OCI-M1 (cell line): ENCODE results near the gene SPHK2.
A peak's percentile ranks its signal among the peaks of the same experiment; 100 is the strongest.
"Not testable (repeated sequence)": the region's sequence is repeated elsewhere in the genome, so short reads cannot be mapped to it uniquely, and the experiment has no call there.

ENCODE experiments used
- DNase-seq: peaks from one replicate; lab custom pipeline; 2025; lab: John Stamatoyannopoulos, UW

SPHK2 gene

DNA sequence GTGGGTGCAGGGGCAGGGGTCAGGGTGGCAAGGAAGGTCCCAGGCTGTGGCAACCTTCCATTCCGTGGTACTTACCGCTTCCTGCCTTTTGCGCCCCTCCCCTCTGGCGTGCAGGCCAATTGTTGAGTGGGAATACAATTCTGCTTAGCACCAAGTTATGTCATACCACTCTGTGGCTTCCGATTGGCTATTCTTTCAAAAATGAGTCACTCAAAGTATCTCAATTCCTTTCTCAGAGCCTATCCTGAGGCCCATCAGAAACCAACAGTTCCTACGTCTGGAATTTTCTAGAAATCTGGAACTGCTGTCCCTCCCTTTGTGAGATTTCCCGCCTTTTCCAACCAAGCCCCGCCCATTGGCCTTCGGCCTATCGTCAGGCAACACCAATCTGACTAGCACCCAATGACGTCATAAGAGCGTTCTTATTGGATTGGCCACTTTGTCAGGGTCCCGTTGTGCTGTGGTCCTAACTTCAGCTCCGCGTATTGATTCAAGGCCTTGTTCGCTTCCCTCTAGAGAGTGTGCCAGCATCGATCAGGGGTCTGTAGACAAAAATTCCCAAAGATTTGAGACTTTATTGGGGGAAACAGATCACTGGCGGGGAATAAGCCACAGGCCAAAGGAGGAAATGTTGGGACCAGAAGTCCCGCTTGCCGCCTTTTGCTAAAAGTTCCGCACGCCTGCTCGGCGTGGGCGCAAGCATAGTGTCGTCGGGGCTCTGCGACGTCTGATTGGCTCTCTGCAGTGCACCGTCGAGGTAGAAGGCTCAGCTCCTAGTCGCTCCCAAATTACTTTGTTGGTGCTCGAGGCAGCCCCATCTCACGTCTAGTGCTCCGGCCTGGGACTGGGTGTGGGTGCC, 41.8 kb downstream of the SPHK2 start:
- peak; percentile 98 for DNase-seq

DNA sequence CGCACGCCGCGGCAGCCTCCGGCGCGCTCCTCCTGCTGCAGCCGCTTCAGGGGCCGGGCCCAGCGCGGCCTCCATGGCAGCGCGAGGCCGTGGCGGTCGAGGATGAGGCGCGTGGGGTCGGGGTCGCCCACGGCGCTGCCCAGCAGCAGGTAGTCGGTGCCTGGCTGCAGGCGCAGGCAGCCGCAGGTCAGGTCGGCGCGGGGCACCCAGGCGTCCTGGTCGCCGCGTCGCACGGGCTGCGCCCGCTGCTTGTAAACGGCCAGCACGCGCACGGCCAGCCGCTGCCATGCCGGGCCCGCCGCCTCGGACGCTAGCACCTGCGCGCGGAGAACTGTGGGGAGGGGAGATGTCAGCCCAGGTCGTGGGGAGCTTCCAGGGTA, 42.4 kb downstream of the SPHK2 start:
- no peak for DNase-seq

DNA sequence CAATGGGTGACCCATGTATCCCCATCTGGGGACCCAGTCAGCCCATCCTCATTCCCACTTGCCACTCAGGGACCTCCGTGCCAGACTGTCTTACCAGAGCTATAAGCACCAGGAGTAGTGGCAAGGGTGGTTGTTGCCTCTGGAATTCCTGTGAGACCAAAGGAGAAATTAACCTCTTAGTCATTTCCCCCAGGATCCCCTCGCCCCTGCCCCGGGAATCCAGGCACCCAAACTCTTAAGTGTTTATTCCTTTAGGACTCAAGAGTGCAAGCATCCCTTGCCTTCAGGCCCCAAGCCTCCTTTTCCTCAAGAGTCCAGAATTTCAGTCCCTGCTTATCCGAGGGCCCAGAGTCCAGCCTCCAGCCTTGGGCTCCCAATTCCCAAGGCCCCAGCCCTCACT, 44.4 kb downstream of the SPHK2 start:
- DNase-seq = no peak

DNA sequence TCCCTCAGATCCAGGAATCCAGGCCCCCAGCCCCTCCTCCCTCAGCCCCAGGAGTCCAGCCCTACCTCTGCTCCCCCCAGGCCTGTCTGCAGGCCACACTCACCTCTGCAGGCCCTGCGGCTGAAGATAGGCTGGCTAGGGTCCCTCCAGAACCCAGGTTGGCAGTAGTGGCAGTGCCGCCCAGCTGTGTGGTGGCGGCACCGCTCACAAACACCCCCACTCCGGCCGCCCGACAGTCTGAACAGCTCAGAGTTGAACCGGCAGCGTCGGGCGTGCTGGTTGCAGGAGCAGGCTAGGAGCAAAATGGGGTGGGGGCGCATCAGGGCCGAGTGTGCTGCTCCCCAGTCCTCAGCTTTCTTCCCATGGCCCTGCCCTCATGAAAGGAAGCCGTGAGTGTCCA, 45.2 kb downstream of the SPHK2 start:
- no peak for DNase-seq

DNA sequence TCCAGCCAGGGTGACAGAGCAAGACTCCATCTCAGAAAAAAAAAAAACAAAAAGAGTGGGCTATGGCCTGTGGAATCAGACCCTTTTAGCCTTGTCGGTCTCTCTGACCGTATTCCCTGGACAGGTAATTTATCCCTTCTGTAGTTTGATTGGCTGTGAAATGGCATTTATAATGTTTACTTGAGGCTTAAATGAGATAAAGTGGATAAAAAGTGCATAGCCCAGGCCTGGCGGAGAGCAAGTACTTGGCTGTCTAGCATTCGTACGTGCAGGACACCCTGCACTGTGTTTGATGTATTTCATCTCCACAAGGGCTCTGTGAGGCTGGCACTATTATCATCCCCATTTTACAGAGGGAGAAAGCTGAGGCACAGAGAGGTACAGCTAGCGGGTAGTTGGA, 46.5 kb downstream of the SPHK2 start:
- no peak for DNase-seq

DNA sequence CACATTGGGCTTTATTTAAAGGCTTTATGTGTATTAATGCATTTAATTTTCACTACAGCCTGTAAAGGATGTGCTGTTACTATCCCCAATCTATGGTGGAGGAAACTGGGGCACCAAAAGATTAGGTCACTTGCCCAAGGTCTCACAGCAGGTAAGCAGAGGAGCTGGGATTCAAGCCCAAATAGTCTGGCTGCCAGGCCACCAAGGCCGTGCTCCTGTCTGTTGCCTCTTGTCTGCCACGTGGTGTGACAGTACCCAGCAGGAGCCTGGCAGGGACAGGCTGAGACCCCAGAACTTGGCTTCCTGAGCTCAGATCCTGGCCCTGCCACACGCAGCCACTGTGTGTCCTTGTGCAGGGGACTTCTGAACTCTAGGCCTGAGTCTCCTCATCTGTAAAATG, 49.0 kb downstream of the SPHK2 start:
- DNase-seq = no peak

DNA sequence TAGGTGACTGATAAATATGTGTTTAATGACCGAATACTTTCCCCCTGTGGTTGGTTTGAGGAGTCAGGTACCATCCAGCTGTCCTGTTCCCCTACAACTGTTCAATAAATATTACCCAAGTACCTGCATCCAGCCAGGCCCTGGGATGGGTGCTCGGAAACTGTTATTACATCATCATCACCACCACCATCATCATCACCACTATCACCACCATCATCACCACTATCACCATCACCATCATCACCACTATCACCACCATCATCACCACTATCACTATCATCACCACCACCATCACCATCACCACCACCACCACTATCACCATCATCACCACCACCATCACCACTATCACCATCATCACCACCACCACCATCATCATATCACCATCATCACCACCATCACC, 49.5 kb downstream of the SPHK2 start:
- DNase-seq = no peak

DNA sequence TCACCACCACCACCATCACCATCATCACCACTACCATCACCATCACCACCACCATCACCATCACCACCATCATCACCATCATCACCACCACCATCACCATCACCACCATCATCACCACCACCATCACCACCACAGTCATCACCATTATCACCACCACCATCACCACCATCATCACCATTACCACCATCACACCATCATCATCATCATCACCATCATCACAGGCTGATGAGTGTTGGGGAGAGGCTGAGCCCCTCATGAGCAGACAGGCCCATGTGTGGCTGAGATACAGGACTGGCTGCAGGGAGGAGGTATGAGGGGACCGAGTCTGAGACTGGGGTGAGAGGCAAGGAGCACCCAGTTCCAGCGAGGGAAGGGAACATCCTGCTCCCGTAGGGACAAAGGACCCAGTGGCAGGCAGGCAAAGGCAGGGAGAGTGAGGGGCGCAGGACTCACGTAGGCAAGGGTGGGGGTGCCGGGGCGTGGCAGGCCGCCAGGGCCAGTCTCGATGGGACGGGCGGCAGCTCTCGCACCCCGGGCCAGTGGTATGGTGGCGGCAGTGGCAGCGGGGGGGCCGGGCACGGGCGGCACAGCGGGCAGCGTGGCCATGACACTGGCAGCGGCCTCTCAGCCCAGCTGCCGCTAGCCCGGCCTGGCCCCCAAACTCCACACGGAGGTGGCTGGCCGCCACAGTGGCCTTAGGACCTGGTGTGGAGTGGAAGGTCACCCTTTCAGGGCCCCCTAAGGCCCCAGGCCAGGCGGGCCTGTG, 50.8 kb downstream of the SPHK2 start:
- no peak for DNase-seq

DNA sequence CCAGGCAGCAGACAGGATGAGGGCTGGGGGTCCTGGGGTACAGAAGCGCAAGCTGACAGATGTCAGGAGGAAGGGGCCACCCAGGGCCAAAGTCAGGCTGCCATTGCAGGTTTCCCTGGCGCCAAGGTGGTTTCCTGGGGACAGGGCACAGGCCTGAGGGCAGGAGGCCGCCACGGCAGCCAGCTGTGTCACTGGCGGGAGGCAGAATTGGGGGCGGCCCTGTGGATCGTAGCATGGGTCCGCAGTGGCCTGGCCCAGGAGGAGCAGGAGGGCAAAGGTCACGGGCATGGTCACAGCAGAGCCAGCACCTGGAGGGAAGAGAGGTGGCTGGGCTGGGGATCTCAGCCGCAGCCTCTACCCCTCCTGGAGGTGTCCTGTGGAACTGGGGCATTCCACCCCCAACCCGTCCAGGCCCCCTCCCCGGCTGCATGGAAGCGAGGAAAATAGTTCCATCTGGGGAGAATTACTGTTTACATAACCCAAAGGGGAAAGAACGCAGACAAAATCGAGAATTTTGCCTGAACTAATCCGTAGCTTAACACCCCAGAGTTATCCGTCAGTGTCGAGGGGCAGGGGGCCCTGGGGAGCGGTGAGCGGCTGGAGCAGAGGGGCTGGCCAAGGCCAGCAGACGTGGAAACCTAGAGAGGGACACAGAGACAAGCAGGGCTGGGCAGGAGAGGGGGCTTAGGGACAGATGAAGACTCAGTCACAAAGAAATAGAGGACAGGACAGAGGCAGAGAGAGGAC, 51.6 kb downstream of the SPHK2 start:
- DNase-seq = no peak

DNA sequence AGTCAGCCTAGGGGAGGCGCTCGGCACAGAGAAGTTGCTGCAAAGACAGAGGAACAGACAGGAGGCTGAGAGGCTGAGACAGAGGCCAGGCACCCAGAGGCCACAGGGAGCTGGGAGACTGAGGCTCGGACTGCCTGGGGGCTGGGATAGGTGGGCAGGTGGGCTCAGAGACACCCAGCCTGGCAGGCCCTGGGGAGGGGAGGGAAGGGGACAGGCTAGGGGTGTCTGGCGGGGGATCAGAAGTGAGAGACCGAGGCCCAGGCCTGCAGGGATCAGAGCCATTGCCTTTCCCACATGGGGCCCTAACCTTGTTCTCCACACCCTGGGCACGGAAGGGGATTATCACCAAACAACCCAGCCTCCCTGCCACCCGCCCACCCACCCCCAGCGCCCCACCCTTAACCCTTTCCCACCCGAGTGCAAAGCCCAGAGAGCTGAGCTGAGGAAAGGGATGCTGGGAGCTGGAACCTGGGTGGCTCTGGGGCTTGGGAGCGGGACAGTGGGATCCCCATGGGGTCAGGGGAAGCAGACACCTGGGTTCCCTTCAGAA, 52.2 kb downstream of the SPHK2 start:
- no peak for DNase-seq

DNA sequence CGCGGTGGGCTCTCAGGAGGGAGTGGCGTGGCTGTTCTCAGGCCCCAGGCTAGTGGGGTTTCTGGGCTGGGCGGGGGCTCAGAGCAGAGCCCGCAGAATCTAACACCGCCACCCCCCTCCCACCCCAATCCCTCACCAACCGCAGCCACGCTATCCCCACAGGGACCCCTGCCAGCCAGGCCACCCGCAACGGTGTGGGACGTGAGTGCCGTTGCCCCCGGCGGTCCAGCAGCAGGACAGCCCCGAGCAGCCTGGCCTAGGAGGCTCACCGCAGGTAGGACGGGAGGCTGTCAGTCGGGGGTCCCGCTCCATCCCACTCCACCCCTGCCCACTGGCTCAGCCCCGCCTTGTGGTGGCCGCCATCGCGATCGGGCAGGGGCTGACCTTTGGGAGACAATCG, 53.7 kb downstream of the SPHK2 start, which contains the start of gene NTN5:
NTN5 (minus strand) TSS at position 24 of the 400 bp plus-strand sequence. CDS start 2,031 bp downstream, outside the sequence.
- no peak for DNase-seq

DNA sequence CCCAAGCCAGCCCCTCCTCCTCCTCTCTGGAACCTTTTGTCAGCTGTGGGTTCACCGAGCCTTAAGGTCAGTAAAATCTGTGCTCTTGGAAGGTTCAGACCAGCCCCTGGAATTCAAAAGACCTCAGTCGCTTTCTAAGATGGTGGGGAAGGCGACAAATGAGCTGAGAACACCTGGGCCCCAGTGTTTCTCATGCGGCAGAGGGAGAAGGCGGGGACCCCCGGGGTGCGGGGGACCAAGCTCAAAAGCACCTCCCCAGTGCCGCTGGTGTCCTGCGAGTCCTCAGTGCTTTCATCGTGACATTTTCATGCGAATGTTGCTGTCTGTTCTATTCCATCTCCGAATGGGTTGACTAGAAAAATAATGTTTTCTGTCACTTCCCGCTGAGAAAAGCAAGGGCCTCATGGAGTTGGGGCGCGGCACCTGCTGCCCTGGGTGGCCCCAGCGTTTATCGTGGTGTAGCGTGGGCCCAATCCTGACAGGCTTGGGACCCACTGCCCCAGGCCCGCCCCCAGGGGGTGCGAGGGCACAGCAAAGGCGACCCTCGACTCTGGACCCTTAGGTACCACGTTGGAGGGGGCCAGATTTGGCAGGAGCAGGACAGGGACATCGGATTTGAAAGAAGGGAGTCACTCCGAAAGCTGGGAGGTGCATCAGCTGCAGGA, 54.3 kb downstream of the SPHK2 start:
- no peak for DNase-seq

DNA sequence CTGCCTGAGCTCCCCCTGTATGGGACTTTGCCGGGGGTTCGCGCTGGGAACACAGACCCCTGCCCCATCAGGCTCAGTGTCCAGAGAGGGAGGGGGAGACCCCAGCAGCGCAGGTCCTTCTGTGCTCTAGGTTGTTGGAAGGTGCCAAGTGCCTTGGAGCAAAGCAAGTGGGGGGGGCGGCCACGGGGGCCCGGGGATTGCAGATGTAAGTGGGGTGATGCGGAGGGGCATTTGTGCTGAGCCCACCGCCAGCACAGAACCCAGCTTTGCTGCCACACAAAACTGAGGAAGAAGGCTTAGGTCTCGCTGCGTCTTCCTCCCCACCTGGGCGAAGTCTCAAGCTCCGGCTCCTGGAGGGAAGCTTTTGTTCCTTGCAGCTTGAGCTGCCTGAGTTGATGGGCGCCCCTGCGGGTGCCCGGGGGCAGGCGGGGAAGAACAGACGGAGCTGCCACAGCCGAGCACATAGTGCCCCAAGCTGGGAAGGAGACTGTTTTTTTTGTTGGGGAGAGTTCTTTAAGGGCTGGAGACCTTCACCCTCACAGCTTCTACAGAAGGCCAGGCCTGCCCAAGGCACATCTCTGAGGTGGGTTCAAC, 55.0 kb downstream of the SPHK2 start:
- no peak for DNase-seq

DNA sequence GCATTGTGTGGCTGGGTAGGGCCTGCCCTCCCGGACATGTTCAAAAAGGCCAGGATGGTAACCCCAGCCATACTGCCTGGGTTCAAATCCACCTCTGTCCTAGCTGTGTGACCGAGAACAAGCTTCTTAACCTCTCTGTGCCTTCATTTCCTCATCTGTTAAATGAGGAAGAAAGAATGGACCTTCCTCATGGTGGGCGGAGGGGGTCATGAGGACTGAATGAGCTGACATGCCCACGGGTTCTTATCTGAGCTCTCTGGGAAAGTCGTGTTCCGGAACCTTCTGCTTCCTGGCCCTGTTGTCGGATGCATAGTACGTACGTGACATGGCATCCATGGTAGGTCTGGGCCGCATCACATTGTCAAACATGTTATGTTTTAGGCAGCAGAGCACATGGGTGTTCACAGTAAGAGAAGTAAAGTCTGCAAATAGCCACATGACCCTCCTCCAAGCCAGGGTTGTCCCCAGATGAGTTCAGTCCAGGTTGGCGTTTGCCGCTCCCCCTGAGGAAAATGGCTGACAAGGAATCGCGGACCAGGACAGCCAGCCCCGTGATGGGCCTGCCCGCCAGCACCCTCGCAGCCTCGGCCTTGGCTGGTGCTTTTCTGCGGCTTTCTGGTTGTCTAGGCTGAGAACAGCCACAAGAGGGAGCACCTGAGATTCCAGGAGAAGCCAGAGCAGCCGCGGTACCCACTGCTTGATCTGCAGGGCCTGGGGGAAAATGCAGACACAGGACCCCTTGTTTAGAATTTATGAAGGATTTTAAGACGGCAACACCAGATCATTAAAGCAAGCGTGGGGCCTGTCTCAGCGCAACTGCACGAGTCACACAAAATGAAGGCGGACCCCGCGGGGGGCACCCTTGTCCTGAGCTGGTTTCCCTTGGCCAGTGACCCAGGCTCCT, 55.9 kb downstream of the SPHK2 start:
- DNase-seq = peak; percentile 92

DNA sequence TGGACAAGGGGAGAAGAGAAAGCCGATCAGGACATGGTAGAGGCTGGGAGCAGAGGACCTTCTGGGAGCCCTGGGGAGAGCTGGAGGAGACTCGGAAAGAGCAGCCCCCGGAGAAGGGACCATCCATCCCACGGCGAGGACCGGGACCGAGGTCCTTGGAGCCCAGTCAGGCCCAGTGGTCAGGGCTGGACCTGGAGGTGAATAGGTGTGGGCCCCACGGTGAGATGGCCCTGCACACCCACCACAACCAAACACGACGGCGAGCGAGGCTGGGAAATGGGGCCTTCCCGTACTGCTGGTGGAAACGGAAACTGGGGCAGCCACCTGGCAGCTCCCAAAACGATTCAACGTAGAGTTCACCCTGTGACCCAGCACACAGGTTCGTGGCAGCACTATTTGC, 57.2 kb downstream of the SPHK2 start:
- no peak for DNase-seq

DNA sequence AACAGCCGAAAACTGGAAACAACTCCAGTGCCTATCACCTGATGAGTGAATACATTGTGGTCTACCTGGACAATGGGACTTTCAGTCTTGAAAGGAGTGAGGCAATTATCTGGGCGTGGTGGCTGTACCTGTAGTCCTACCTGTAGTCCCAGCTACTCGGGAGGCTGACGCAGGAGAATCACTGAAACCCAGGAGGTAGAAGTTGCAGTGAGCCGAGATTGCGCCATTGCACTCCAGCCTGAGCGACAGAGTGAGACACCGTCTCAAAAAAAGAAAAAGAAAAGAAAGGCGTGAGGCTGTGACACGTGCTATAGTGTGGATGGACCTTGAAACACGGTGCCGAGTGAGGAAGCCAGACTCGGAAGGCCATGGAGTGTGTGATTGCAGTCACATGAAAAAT, 57.6 kb downstream of the SPHK2 start:
- DNase-seq = no peak

DNA sequence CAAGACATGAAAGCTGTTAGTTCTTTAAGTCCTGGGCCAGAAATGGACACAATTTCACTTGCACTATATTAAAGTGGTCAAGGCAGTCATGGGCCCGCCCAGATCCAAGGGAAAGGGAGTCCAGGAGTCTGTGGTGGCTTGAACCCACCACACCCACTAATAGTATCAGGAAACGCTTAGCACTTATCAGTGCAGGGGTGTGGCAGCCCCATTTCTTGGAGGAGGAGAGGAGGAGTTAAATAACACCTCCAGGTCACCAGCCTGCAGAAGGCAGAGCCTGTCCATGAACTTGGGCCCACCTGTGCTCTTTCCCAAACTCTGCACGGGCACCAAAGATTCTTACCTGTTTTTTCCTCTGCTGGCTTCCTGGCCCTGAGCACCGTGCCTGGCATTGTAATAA, 58.9 kb downstream of the SPHK2 start:
- DNase-seq = peak; percentile 38

DNA sequence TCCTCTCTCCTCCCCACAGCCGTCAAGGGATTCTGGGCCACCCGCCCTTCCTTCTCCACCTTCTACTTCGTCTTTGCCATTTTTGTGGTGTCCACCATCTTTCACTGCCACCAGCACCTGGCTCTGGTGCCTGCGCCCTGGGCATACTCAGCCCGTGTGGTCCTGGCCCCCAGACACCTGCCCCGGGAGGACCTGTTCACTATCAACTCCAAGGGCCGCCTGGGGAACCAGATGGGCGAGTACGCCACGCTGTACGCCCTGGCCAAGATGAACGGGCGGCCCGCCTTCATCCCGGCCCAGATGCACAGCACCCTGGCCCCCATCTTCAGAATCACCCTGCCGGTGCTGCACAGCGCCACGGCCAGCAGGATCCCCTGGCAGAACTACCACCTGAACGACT, 60.7 kb downstream of the SPHK2 start:
- not testable (repeated sequence) for DNase-seq
